ENCODE measurements around the gene LAMA2.

Gene LAMA2

GRCh38 chr6:129346964-129347363, 464.0 kb downstream of the LAMA2 start:
- Histone ChIP-seq H3K4me3 (ENCODE audit: control insufficient read depth in 1 of 7, extremely low read depth in 1 of 7, insufficient read depth in 4 of 7, low read depth in 2 of 7, low read length in 6 of 7) (no peak overlapping the region), H3K36me3 (ENCODE audit: control insufficient read depth in 4 of 4, insufficient read depth in 4 of 4, low read length in 3 of 4) (no peaks in the 10 kb centered on the region), H3K27ac (ENCODE audit: insufficient read depth in 1 of 2, low read depth in 1 of 2, low read length in 2 of 2, poor library complexity in 1 of 2, severe bottlenecking in 2 of 2) (no peak overlapping the region), H3K27me3 (replicated peaks in 2 of 5; ENCODE audit: control insufficient read depth in 4 of 5, insufficient read depth in 5 of 5, low read length in 4 of 5) (peaks cover 0 to 4% (median 3%) of the 10 kb centered on the region in 5 experiments), H3K4me1 (ENCODE audit: control extremely low read depth in 1 of 4, control insufficient read depth in 4 of 4, insufficient read depth in 4 of 4, low read length in 3 of 4) (no peaks in the 10 kb centered on the region), H3K9me3 (ENCODE audit: control extremely low read depth in 1 of 5, control insufficient read depth in 4 of 5, insufficient read depth in 2 of 5, low read depth in 1 of 5, low read length in 4 of 5) (no peaks in the 10 kb centered on the region)
- CTCF ChIA-PET = no interaction called here
- 94% methylated on average over 2 of the region's 2 CpGs for WGBS (ENCODE audit: insufficient coverage)
- DNase-seq = no peak
- POLR2A ChIA-PET = no interaction called here

GRCh38 chr6:129350278-129350677, 467.3 kb downstream of the LAMA2 start:
- no peaks in the 10 kb centered on the region for H3K9me3 ChIP-seq (ENCODE audit: control extremely low read depth in 1 of 5, control insufficient read depth in 4 of 5, insufficient read depth in 2 of 5, low read depth in 1 of 5, low read length in 4 of 5)
- no peak overlapping the region for H3K4me3 ChIP-seq (ENCODE audit: control insufficient read depth in 1 of 7, extremely low read depth in 1 of 7, insufficient read depth in 4 of 7, low read depth in 2 of 7, low read length in 6 of 7)
- DNase-seq = no peak
- no peak overlapping the region for H3K27ac ChIP-seq (ENCODE audit: insufficient read depth in 1 of 2, low read depth in 1 of 2, low read length in 2 of 2, poor library complexity in 1 of 2, severe bottlenecking in 2 of 2)
- no peaks in the 10 kb centered on the region for H3K4me1 ChIP-seq (ENCODE audit: control extremely low read depth in 1 of 4, control insufficient read depth in 4 of 4, insufficient read depth in 4 of 4, low read length in 3 of 4)
- POLR2A ChIA-PET = no interaction called here
- no peaks in the 10 kb centered on the region for H3K36me3 ChIP-seq (ENCODE audit: control insufficient read depth in 4 of 4, insufficient read depth in 4 of 4, low read length in 3 of 4)
- H3K27me3 ChIP-seq (replicated peaks in 2 of 5; ENCODE audit: control insufficient read depth in 4 of 5, insufficient read depth in 5 of 5, low read length in 4 of 5) = peaks cover 0 to 4% (median 0%) of the 10 kb centered on the region in 5 experiments
- 100% methylated on average over 1 of the region's 2 CpGs for WGBS (ENCODE audit: insufficient coverage)
- CTCF ChIA-PET = no interaction called here

GRCh38 chr6:129351807-129352206, 468.9 kb downstream of the LAMA2 start:
- ChIA-PET POLR2A (no interaction called here), CTCF (no interaction called here)
- Histone ChIP-seq H3K4me3 (ENCODE audit: control insufficient read depth in 1 of 7, extremely low read depth in 1 of 7, insufficient read depth in 4 of 7, low read depth in 2 of 7, low read length in 6 of 7) (no peak overlapping the region), H3K27ac (ENCODE audit: insufficient read depth in 1 of 2, low read depth in 1 of 2, low read length in 2 of 2, poor library complexity in 1 of 2, severe bottlenecking in 2 of 2) (no peak overlapping the region), H3K36me3 (ENCODE audit: control insufficient read depth in 4 of 4, insufficient read depth in 4 of 4, low read length in 3 of 4) (no peaks in the 10 kb centered on the region), H3K27me3 (replicated peaks in 2 of 5; ENCODE audit: control insufficient read depth in 4 of 5, insufficient read depth in 5 of 5, low read length in 4 of 5) (peaks cover 0 to 2% (median 0%) of the 10 kb centered on the region in 5 experiments), H3K9me3 (ENCODE audit: control extremely low read depth in 1 of 5, control insufficient read depth in 4 of 5, insufficient read depth in 2 of 5, low read depth in 1 of 5, low read length in 4 of 5) (no peaks in the 10 kb centered on the region), H3K4me1 (ENCODE audit: control extremely low read depth in 1 of 4, control insufficient read depth in 4 of 4, insufficient read depth in 4 of 4, low read length in 3 of 4) (no peaks in the 10 kb centered on the region)
- no peak for DNase-seq
- no CpG with 5 or more reads among the region's 1 CpG for WGBS (ENCODE audit: insufficient coverage)

GRCh38 chr6:129353067-129353466, 470.1 kb downstream of the LAMA2 start:
- Histone ChIP-seq H3K4me3 (ENCODE audit: control insufficient read depth in 1 of 7, extremely low read depth in 1 of 7, insufficient read depth in 4 of 7, low read depth in 2 of 7, low read length in 6 of 7) (no peak overlapping the region), H3K9me3 (ENCODE audit: control extremely low read depth in 1 of 5, control insufficient read depth in 4 of 5, insufficient read depth in 2 of 5, low read depth in 1 of 5, low read length in 4 of 5) (no peaks in the 10 kb centered on the region), H3K4me1 (ENCODE audit: control extremely low read depth in 1 of 4, control insufficient read depth in 4 of 4, insufficient read depth in 4 of 4, low read length in 3 of 4) (no peaks in the 10 kb centered on the region), H3K27ac (ENCODE audit: insufficient read depth in 1 of 2, low read depth in 1 of 2, low read length in 2 of 2, poor library complexity in 1 of 2, severe bottlenecking in 2 of 2) (no peak overlapping the region), H3K27me3 (replicated peaks in 2 of 5; ENCODE audit: control insufficient read depth in 4 of 5, insufficient read depth in 5 of 5, low read length in 4 of 5) (peaks cover 0 to 2% (median 0%) of the 10 kb centered on the region in 5 experiments), H3K36me3 (ENCODE audit: control insufficient read depth in 4 of 4, insufficient read depth in 4 of 4, low read length in 3 of 4) (no peaks in the 10 kb centered on the region)
- CTCF ChIA-PET = no interaction called here
- DNase-seq = no peak
- 53% methylated on average over 9 of the region's 9 CpGs for WGBS (ENCODE audit: insufficient coverage)
- POLR2A ChIA-PET = no interaction called here

- Histone ChIP-seq H3K4me1 (ENCODE audit: control extremely low read depth in 1 of 4, control insufficient read depth in 4 of 4, insufficient read depth in 4 of 4, low read length in 3 of 4) (no peaks in the 10 kb centered on the region), H3K27ac (ENCODE audit: insufficient read depth in 1 of 2, low read depth in 1 of 2, low read length in 2 of 2, poor library complexity in 1 of 2, severe bottlenecking in 2 of 2) (no peak overlapping the region)
- 100% methylated on average over 1 of the region's 2 CpGs for WGBS (ENCODE audit: insufficient coverage)
Observed at GRCh38 chr6:129356129-129356528, 473.2 kb downstream of the LAMA2 start.

GRCh38 chr6:129359811-129360681, 477.1 kb downstream of the LAMA2 start:
- DNase-seq = no peak
- Histone ChIP-seq H3K27ac (ENCODE audit: insufficient read depth in 1 of 2, low read depth in 1 of 2, low read length in 2 of 2, poor library complexity in 1 of 2, severe bottlenecking in 2 of 2) (no peak overlapping the region), H3K9me3 (ENCODE audit: control extremely low read depth in 1 of 5, control insufficient read depth in 4 of 5, insufficient read depth in 2 of 5, low read depth in 1 of 5, low read length in 4 of 5) (no peaks in the 10 kb centered on the region), H3K4me3 (ENCODE audit: control insufficient read depth in 1 of 7, extremely low read depth in 1 of 7, insufficient read depth in 4 of 7, low read depth in 2 of 7, low read length in 6 of 7) (no peak overlapping the region), H3K4me1 (ENCODE audit: control extremely low read depth in 1 of 4, control insufficient read depth in 4 of 4, insufficient read depth in 4 of 4, low read length in 3 of 4) (no peaks in the 10 kb centered on the region), H3K36me3 (ENCODE audit: control insufficient read depth in 4 of 4, insufficient read depth in 4 of 4, low read length in 3 of 4) (no peaks in the 10 kb centered on the region), H3K27me3 (replicated peaks in 2 of 5; ENCODE audit: control insufficient read depth in 4 of 5, insufficient read depth in 5 of 5, low read length in 4 of 5) (peaks cover 0 to 2% (median 0%) of the 10 kb centered on the region in 5 experiments)
- ChIA-PET POLR2A (no interaction called here), CTCF (interaction anchor here (0.5 to 1.6 kb wide), 2 partner anchors 11 to 12 kb away, joined by 3 to 4 read pairs; no protein-coding TSS in a partner anchor)
- 100% methylated on average over 1 of the region's 2 CpGs for WGBS (ENCODE audit: insufficient coverage)

More at GRCh38 chr6:129356129-129356528, 473.2 kb downstream of the LAMA2 start:
- Histone ChIP-seq H3K36me3 (ENCODE audit: control insufficient read depth in 4 of 4, insufficient read depth in 4 of 4, low read length in 3 of 4) (no peaks in the 10 kb centered on the region), H3K27me3 (replicated peaks in 2 of 5; ENCODE audit: control insufficient read depth in 4 of 5, insufficient read depth in 5 of 5, low read length in 4 of 5) (peaks cover 0 to 2% (median 0%) of the 10 kb centered on the region in 5 experiments), H3K9me3 (ENCODE audit: control extremely low read depth in 1 of 5, control insufficient read depth in 4 of 5, insufficient read depth in 2 of 5, low read depth in 1 of 5, low read length in 4 of 5) (no peaks in the 10 kb centered on the region), H3K4me3 (ENCODE audit: control insufficient read depth in 1 of 7, extremely low read depth in 1 of 7, insufficient read depth in 4 of 7, low read depth in 2 of 7, low read length in 6 of 7) (no peak overlapping the region)
- DNase-seq = no peak
- POLR2A ChIA-PET = no interaction called here
- CTCF ChIA-PET = no interaction called here

- POLR2A ChIA-PET = no interaction called here
- Histone ChIP-seq H3K27me3 (replicated peaks in 2 of 5; ENCODE audit: control insufficient read depth in 4 of 5, insufficient read depth in 5 of 5, low read length in 4 of 5) (peaks cover 0 to 2% (median 0%) of the 10 kb centered on the region in 5 experiments), H3K9me3 (ENCODE audit: control extremely low read depth in 1 of 5, control insufficient read depth in 4 of 5, insufficient read depth in 2 of 5, low read depth in 1 of 5, low read length in 4 of 5) (no peaks in the 10 kb centered on the region), H3K27ac (ENCODE audit: insufficient read depth in 1 of 2, low read depth in 1 of 2, low read length in 2 of 2, poor library complexity in 1 of 2, severe bottlenecking in 2 of 2) (no peak overlapping the region), H3K36me3 (ENCODE audit: control insufficient read depth in 4 of 4, insufficient read depth in 4 of 4, low read length in 3 of 4) (no peaks in the 10 kb centered on the region), H3K4me1 (ENCODE audit: control extremely low read depth in 1 of 4, control insufficient read depth in 4 of 4, insufficient read depth in 4 of 4, low read length in 3 of 4) (no peaks in the 10 kb centered on the region), H3K4me3 (ENCODE audit: control insufficient read depth in 1 of 7, extremely low read depth in 1 of 7, insufficient read depth in 4 of 7, low read depth in 2 of 7, low read length in 6 of 7) (no peak overlapping the region)
- DNase-seq = no peak
- CTCF ChIA-PET = interaction anchor here (0.5 to 1.6 kb wide), 2 partner anchors 10 to 11 kb away, joined by 3 to 4 read pairs; no protein-coding TSS in a partner anchor
- WGBS (ENCODE audit: insufficient coverage) = no CpG with 5 or more reads among the region's 2 CpGs
Observed at GRCh38 chr6:129360682-129360955, 477.7 kb downstream of the LAMA2 start.

Data from common myeloid progenitor, CD34-positive (primary cell).